ENCODE results near the gene RCBTB1. TPM values are rescaled to one million over a fixed set of nuclear protein-coding genes. Genes with fewer than 3 reads are reported as not detected.
A peak's percentile ranks its signal among the peaks of the same experiment; 100 is the strongest.

Gene RCBTB1
- total RNA-seq, 1 donor from 2014 or later, result 10.1 TPM

- peaks cover 20% of the 10 kb centered on the region for H3K4me1 ChIP-seq
- intact Hi-C loops (cut with DNase I), result no loop called here
- no peak overlapping the region for H3K27ac ChIP-seq
- no peaks in the 10 kb centered on the region for H3K27me3 ChIP-seq
- no peak overlapping the region for H3K4me3 ChIP-seq
- no peak for TF ChIP-seq POLR2AphosphoS5 (IDR thresholded peaks at IDR 0.05; ENCODE audit: insufficient read depth in 1 of 2, low read depth in 1 of 2)
- no peak for TF ChIP-seq CTCF (IDR thresholded peaks at IDR 0.05)
- no peak for TF ChIP-seq POLR2A (IDR thresholded peaks at IDR 0.05)
- H3K36me3 ChIP-seq, result no peaks in the 10 kb centered on the region
- no peak for DNase-seq (ENCODE audit: extremely low spot score in 2 of 2)
- H3K9me3 ChIP-seq, result no peaks in the 10 kb centered on the region
These were observed 2.0 kb upstream of the RCBTB1 start for GRCh38 chr13:49587311-49587847.

GRCh38 chr13:49586717-49587116 lies 1.4 kb upstream of the RCBTB1 start:
- intact Hi-C loops (cut with DNase I), result no loop called here
- H3K4me1 ChIP-seq, result peaks cover 20% of the 10 kb centered on the region
- no peak overlapping the region for H3K4me3 ChIP-seq
- H3K27ac ChIP-seq, result no peak overlapping the region
- no peak for DNase-seq (ENCODE audit: extremely low spot score in 2 of 2)
- no peaks in the 10 kb centered on the region for H3K9me3 ChIP-seq
- no peaks in the 10 kb centered on the region for H3K27me3 ChIP-seq
- TF ChIP-seq POLR2A (IDR thresholded peaks at IDR 0.05) (no peak), POLR2AphosphoS5 (IDR thresholded peaks at IDR 0.05; ENCODE audit: insufficient read depth in 1 of 2, low read depth in 1 of 2) (no peak), CTCF (IDR thresholded peaks at IDR 0.05) (no peak)
- no peaks in the 10 kb centered on the region for H3K36me3 ChIP-seq

GRCh38 chr13:49584771-49585182 lies 581 bp downstream of the RCBTB1 start:
- Histone ChIP-seq H3K27me3 (no peaks in the 10 kb centered on the region), H3K36me3 (peaks cover 0 to 2% of the 10 kb centered on the region in 2 donors), H3K4me1 (peaks cover 20% of the 10 kb centered on the region), H3K27ac (peak overlapping the region; percentile 83), H3K4me3 (peak overlapping the region; percentile 81 to 84), H3K9me3 (no peaks in the 10 kb centered on the region)
- DNase-seq (ENCODE audit: extremely low spot score in 2 of 2), result no peak
- intact Hi-C loops (cut with DNase I), result no loop called here
- TF ChIP-seq POLR2AphosphoS5 (IDR thresholded peaks at IDR 0.05; ENCODE audit: insufficient read depth in 1 of 2, low read depth in 1 of 2), result no peak
- TF ChIP-seq CTCF (IDR thresholded peaks at IDR 0.05), result no peak
- no peak for TF ChIP-seq POLR2A (IDR thresholded peaks at IDR 0.05)

- Histone ChIP-seq H3K27ac (no peak overlapping the region), H3K9me3 (no peaks in the 10 kb centered on the region), H3K27me3 (no peaks in the 10 kb centered on the region), H3K36me3 (peaks cover 0 to 9% of the 10 kb centered on the region in 2 donors), H3K4me1 (peaks cover 17% of the 10 kb centered on the region), H3K4me3 (no peak overlapping the region)
- no peak for DNase-seq (ENCODE audit: extremely low spot score in 2 of 2)
- no peak for TF ChIP-seq POLR2A (IDR thresholded peaks at IDR 0.05)
- TF ChIP-seq POLR2AphosphoS5 (IDR thresholded peaks at IDR 0.05; ENCODE audit: insufficient read depth in 1 of 2, low read depth in 1 of 2), result no peak
- no peak for TF ChIP-seq CTCF (IDR thresholded peaks at IDR 0.05)
- intact Hi-C loops (cut with DNase I), result no loop called here
These were observed 4.2 kb downstream of the RCBTB1 start for GRCh38 chr13:49580980-49581680.

- Histone ChIP-seq H3K27me3 (no peaks in the 10 kb centered on the region), H3K4me1 (peaks cover 10% of the 10 kb centered on the region), H3K4me3 (no peak overlapping the region), H3K9me3 (no peaks in the 10 kb centered on the region), H3K36me3 (peaks cover 0 to 9% of the 10 kb centered on the region in 2 donors), H3K27ac (no peak overlapping the region)
- TF ChIP-seq POLR2A (IDR thresholded peaks at IDR 0.05), result no peak
- no peak for TF ChIP-seq CTCF (IDR thresholded peaks at IDR 0.05)
- TF ChIP-seq POLR2AphosphoS5 (IDR thresholded peaks at IDR 0.05; ENCODE audit: insufficient read depth in 1 of 2, low read depth in 1 of 2), result no peak
- intact Hi-C loops (cut with DNase I), result no loop called here
- no peak for DNase-seq (ENCODE audit: extremely low spot score in 2 of 2)
These were observed 5.9 kb downstream of the RCBTB1 start for GRCh38 chr13:49579501-49579900.
